CD8-positive, alpha-beta memory T cell (primary cell): ENCODE data around the gene RFNG. TPM values are rescaled to one million over a fixed set of nuclear protein-coding genes. Genes with fewer than 3 reads are reported as not detected.

Source experiments
- CTCF ChIA-PET: fragments of 350-600 bp; sonication (Branson Sonifier 250); formaldehyde crosslinking; loops from one replicate; lab custom pipeline; 2021; ENCODE audit warnings: antibody characterized with exemption; lab: Charles Lee
- POLR2A ChIA-PET: fragments of 350-600 bp; sonication (Branson Sonifier 250); formaldehyde crosslinking; loops from one replicate; lab custom pipeline; 2021; ENCODE audit warnings: antibody characterized with exemption; lab: Charles Lee
- DNase-seq, 5 donors: peaks; one replicate each; pipeline versions ENCODE4 v3.0.0 to v3.0.0-alpha.2; 2020 to 2022; ENCODE audit warnings: mixed read lengths in 1 of 5
- H3K27ac ChIP-seq: one replicate; pipeline ENCODE4 v1.7.0; 2013; ENCODE audit warnings: low read depth, mild to moderate bottlenecking, low read length, moderate library complexity
- H3K27me3 ChIP-seq: 2 replicates; pipeline ENCODE4 v1.7.0; 2013; ENCODE audit warnings: low read length, mild to moderate bottlenecking; ENCODE audit not compliant: insufficient read depth, poor library complexity, severe bottlenecking
- H3K36me3 ChIP-seq: 2 replicates; pipeline ENCODE4 v1.7.0; 2013; ENCODE audit warnings: mild to moderate bottlenecking, low read length, moderate library complexity; ENCODE audit not compliant: insufficient read depth
- H3K4me1 ChIP-seq: 2 replicates; pipeline ENCODE4 v1.7.0; 2013; ENCODE audit warnings: mild to moderate bottlenecking, low read length, moderate library complexity; ENCODE audit not compliant: insufficient read depth
- H3K4me3 ChIP-seq: 2 replicates; pipeline ENCODE4 v1.7.0; 2013; ENCODE audit warnings: mild to moderate bottlenecking, low read length
- H3K9me3 ChIP-seq: 2 replicates; pipeline ENCODE4 v1.7.0; 2013; ENCODE audit warnings: mild to moderate bottlenecking, low read length
- H3K27ac Mint-ChIP-seq, 8 donors: one replicate each; pipeline ENCODE4 v1.8.0; 2020 to 2021; ENCODE audit warnings: mixed read lengths in 8 of 8, mild to moderate bottlenecking in 6 of 8, inconsistent platforms in 3 of 8, moderate library complexity in 3 of 8
- H3K27me3 Mint-ChIP-seq, 2 donors: one replicate each; pipeline ENCODE4 v1.8.0; 2020 to 2021; ENCODE audit warnings: mixed read lengths in 2 of 2, mild to moderate bottlenecking in 1 of 2, moderate library complexity in 1 of 2
- H3K36me3 Mint-ChIP-seq, 3 donors: one replicate each; pipeline ENCODE4 v1.8.0; 2020 to 2021; ENCODE audit warnings: mixed read lengths in 3 of 3, inconsistent platforms in 1 of 3, mild to moderate bottlenecking in 1 of 3
- H3K4me1 Mint-ChIP-seq, 3 donors: one replicate each; pipeline ENCODE4 v1.8.0; 2020 to 2021; ENCODE audit warnings: mixed read lengths in 3 of 3, inconsistent platforms in 1 of 3, mild to moderate bottlenecking in 1 of 3
- H3K4me3 Mint-ChIP-seq, 7 donors: one replicate each; pipeline ENCODE4 v1.8.0; 2020 to 2021; ENCODE audit warnings: mixed read lengths in 7 of 7, mild to moderate bottlenecking in 6 of 7, moderate library complexity in 4 of 7, inconsistent platforms in 2 of 7
- H3K9me3 Mint-ChIP-seq, 5 donors: one replicate each; pipeline ENCODE4 v1.8.0; 2020 to 2022; ENCODE audit warnings: mixed read lengths in 5 of 5, mild to moderate bottlenecking in 3 of 5, moderate library complexity in 2 of 5, inconsistent platforms in 1 of 5
- polyA plus RNA-seq: library from polyadenylated mRNA; unstranded; fragments of 300-500 nt; fragmentation: Illumina TruSeq; gene quantifications from one replicate; pipeline ENCODE4 v1.2.3, GENCODE V29; 2021
- total RNA-seq, 2 experiments: library from RNA; stranded (reverse); gene quantifications; one replicate each; pipeline ENCODE4 v1.2.3, GENCODE V29; 2021

RFNG gene
- total and polyA plus RNA-seq, 3 experiments from 2014 or later: 7.3 to 19.4 (median 18.1) TPM

DNA sequence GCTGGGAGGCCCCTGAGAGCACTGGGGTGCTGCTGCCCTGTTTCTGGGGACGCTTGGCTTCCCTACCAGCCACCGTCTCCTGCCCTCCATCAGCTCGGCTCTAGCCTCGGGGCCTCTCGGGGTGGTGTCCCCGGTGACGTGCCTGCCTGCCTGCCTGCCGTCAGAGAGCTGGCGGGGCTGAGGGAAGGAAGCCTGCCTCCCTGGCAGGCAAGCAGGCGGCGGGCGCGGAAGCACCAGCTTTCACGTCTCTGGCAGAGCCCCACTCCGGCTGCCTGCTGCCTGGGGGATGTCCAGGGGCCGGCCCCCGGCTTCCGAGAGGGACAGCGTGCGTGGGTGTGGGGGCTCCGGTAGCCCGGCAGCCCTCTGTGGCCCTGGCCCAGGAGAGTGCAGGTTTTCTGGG, 38.3 kb downstream of the RFNG start:
- Histone ChIP-seq H3K4me1 (no peaks in the 10 kb centered on the region), H3K27me3 (no peaks in the 10 kb centered on the region), H3K27ac (no peak overlapping the region), H3K36me3 (no peaks in the 10 kb centered on the region), H3K9me3 (no peaks in the 10 kb centered on the region), H3K4me3 (no peak overlapping the region)
- no peak overlapping the region for H3K4me3 Mint-ChIP-seq
- peaks cover 0 to 4% (median 0%) of the 10 kb centered on the region in 3 donors for H3K36me3 Mint-ChIP-seq
- H3K4me1 Mint-ChIP-seq: no peaks in the 10 kb centered on the region
- H3K27ac Mint-ChIP-seq: no peak overlapping the region
- DNase-seq: no peak
- H3K9me3 Mint-ChIP-seq: no peaks in the 10 kb centered on the region
- H3K27me3 Mint-ChIP-seq: no peaks in the 10 kb centered on the region
- CTCF ChIA-PET: interaction anchor here (1.3 kb wide), 2 partner anchors 17 to 54 kb away, joined by 3 read pairs; no protein-coding TSS in a partner anchor
- POLR2A ChIA-PET: no interaction called here

DNA sequence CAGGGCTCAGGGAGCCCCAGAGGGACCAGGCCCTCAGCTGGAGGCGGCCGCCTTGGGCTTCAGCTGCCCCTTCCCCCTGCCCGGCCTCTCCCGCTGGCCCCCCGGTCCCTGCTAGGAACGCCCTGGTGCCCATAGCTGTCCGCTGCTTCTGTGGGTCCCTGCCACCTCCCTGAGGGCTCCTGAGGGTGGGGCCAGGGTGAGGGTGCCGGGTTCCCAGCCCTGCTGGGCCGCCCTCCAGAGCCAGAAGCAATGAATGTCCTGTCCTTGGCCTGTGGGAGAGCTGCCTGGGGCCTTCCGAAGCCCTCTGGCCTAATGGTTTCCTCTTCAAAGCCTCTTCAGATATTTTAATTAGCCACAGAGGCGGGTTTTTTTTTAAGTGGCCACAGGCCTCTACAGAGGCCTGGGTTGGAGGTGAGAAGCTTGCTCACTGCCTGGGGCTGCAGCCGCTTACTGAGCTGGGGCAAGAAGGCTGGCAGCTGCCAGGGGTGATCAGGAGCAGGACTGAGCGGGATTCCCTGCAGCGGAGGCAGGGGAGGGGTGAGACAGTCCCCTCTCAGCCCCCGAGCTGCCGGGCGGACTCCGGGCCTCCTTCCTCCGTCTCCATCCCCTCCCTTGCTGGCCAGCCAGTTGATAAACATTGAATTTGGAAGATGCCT, 38.8 kb downstream of the RFNG start:
- CTCF ChIA-PET: interaction anchor here (1.3 kb wide), 2 partner anchors 17 to 54 kb away, joined by 3 read pairs; no protein-coding TSS in a partner anchor

DNA sequence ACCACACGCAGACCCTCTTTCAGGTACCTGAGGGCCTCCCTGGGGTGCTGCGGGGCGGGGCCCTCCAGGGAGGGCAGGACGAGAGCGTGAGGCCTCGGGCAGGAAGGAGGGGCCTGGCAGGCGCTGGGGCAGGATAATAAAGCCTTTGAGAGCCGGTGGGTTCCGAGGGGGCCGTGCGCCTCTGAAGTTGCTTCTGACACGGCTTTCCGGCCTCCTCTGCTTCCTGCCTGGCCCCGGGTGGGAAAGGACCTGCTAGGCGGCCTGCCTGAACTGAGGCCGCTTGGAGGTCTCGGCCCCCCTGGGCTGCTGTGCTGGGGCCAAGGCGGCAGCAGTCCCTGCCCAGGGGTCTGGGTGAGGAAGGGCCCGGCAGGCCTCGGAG, 39.4 kb downstream of the RFNG start:
- ChIA-PET POLR2A (no interaction called here), CTCF (no interaction called here)
- no peaks in the 10 kb centered on the region for H3K27me3 Mint-ChIP-seq
- Histone ChIP-seq H3K4me1 (no peaks in the 10 kb centered on the region), H3K27ac (no peak overlapping the region), H3K9me3 (no peaks in the 10 kb centered on the region), H3K4me3 (no peak overlapping the region), H3K27me3 (no peaks in the 10 kb centered on the region), H3K36me3 (no peaks in the 10 kb centered on the region)
- no peak overlapping the region for H3K27ac Mint-ChIP-seq
- H3K4me3 Mint-ChIP-seq: no peak overlapping the region
- no peaks in the 10 kb centered on the region for H3K4me1 Mint-ChIP-seq
- H3K36me3 Mint-ChIP-seq: peaks cover 0 to 2% (median 0%) of the 10 kb centered on the region in 3 donors
- H3K9me3 Mint-ChIP-seq: no peaks in the 10 kb centered on the region
- no peak for DNase-seq

More for the DNA sequence above, 38.8 kb downstream of the RFNG start:
- H3K4me1 ChIP-seq: no peaks in the 10 kb centered on the region
- no peaks in the 10 kb centered on the region for H3K36me3 ChIP-seq
- POLR2A ChIA-PET: no interaction called here
- H3K27ac ChIP-seq: no peak overlapping the region
- Mint-ChIP-seq H3K36me3 (peaks cover 0 to 2% (median 0%) of the 10 kb centered on the region in 3 donors), H3K27ac (no peak overlapping the region), H3K4me3 (no peak overlapping the region), H3K9me3 (no peaks in the 10 kb centered on the region), H3K4me1 (no peaks in the 10 kb centered on the region), H3K27me3 (no peaks in the 10 kb centered on the region)
- DNase-seq: no peak
- H3K9me3 ChIP-seq: no peaks in the 10 kb centered on the region
- no peaks in the 10 kb centered on the region for H3K27me3 ChIP-seq
- no peak overlapping the region for H3K4me3 ChIP-seq

DNA sequence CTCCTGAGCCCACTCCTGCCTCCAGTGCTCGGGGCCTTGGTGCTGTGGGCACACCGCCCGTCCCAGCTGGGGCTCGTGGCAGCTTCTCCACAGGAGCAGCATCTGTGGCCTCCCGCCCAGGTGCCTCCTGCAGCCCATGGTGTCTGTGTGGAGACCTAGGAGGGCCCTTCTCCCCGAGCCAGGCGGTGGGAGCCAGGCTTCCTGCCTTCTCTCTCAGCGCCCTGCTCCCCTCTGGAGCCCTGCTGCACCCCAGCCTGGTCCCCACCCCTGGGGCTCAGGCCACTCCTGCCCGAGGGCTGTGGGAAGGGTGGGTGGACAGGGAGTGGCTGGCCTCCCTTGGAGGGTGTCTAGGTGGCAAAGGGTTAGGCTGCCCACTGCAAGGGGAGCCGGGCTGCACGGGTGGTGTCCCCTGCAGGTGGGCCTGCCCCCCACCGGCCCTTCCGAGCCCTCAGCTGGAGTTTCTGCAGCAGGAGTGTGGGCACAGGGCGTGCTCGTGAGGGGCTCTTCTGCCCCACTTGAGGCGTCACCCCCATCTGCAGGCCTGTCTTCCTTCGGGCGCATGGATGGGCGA, 39.9 kb downstream of the RFNG start:
- ChIA-PET CTCF (no interaction called here), POLR2A (no interaction called here)
- no peak overlapping the region for H3K27ac ChIP-seq
- no peak for DNase-seq
- no peak overlapping the region for H3K4me3 Mint-ChIP-seq
- H3K27me3 Mint-ChIP-seq: no peaks in the 10 kb centered on the region
- H3K36me3 Mint-ChIP-seq: peaks cover 0 to 2% (median 0%) of the 10 kb centered on the region in 3 donors
- no peaks in the 10 kb centered on the region for H3K9me3 Mint-ChIP-seq
- H3K4me1 ChIP-seq: no peaks in the 10 kb centered on the region
- H3K9me3 ChIP-seq: no peaks in the 10 kb centered on the region
- no peak overlapping the region for H3K27ac Mint-ChIP-seq
- H3K4me3 ChIP-seq: no peak overlapping the region
- no peaks in the 10 kb centered on the region for H3K4me1 Mint-ChIP-seq
- no peaks in the 10 kb centered on the region for H3K27me3 ChIP-seq
- H3K36me3 ChIP-seq: no peaks in the 10 kb centered on the region

DNA sequence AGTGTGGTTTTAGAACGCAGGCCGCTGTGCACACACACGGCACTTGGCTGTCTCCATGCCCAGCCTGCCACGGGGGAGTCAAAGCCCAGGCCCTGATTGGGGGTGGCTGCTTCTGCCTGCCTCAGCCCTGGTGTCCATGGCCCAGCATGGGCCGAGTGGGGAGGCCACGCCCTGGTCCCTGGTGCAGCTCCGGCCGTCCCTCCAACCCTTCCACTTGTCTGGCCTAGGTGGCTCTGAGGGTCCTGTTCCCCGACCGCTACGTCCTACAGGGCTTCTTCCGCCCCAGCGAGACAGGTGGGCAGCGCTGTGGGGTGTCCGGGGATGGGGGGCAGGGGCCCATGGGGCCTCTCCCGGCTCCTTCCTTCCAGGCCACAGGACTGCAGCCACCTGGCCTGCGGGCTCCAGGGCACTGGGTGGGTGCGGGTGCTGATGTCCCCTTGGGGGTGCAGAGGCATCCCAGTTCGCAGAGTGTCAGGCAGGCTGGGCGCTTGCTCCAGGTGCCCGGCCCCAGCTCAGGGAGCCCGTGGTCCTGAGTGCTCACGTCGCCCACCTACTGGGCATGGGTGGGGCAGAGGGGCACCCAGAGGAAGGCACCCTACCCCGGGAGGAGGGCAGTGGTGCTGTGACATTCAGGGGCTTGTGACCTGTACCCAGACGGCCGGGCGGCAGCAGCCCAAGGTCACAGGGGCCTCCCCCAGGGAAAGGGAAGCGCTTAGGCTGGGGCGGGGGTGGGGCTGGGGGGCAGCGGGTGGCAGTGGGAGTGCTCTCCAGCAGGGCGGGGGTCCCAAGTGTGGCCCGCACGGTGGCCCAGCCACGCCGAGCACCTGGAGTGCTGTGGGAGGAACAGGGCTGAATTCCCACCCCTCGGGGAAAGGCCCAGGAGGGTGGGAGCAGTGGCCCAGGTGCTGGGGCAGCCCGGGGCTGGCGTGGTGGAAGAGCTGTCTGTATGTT, 40.8 kb downstream of the RFNG start:
- DNase-seq: no peak
- no peak overlapping the region for H3K27ac Mint-ChIP-seq
- Histone ChIP-seq H3K4me1 (no peaks in the 10 kb centered on the region), H3K4me3 (no peak overlapping the region), H3K9me3 (no peaks in the 10 kb centered on the region), H3K36me3 (no peaks in the 10 kb centered on the region), H3K27me3 (no peaks in the 10 kb centered on the region), H3K27ac (no peak overlapping the region)
- no peaks in the 10 kb centered on the region for H3K27me3 Mint-ChIP-seq
- no peaks in the 10 kb centered on the region for H3K9me3 Mint-ChIP-seq
- no peaks in the 10 kb centered on the region for H3K4me1 Mint-ChIP-seq
- H3K4me3 Mint-ChIP-seq: no peak overlapping the region
- POLR2A ChIA-PET: interaction anchor here (0.7 kb wide), 1 partner anchor 113 kb away, joined by 5 read pairs; no protein-coding TSS in a partner anchor
- peaks cover 0 to 2% (median 0%) of the 10 kb centered on the region in 3 donors for H3K36me3 Mint-ChIP-seq
- CTCF ChIA-PET: interaction anchor here (1.0 kb wide), 1 partner anchor 9 kb away, joined by 4 read pairs; no protein-coding TSS in a partner anchor

DNA sequence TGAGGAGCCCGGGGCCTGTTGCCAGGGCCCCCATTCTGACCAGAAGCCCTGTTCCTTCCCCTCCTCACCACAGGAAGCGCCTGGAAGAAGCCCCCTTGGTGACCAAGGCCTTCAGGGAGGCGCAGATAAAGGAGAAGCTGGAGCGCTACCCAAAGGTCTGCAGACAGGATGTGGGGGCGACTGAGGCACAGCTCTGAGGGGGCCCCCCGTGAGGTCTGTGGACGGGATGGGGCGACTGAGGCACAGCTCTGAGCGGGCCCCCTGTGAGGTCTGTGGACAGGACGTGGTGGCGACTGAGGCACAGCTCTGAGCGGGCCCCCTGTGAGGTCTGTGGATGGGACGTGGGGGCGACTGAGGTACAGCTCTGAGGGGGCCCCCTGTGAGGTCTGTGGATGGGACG, 42.2 kb downstream of the RFNG start:
- Mint-ChIP-seq H3K36me3 (peaks cover 0 to 2% (median 0%) of the 10 kb centered on the region in 3 donors), H3K27me3 (no peaks in the 10 kb centered on the region), H3K27ac (no peak overlapping the region), H3K9me3 (no peaks in the 10 kb centered on the region), H3K4me1 (no peaks in the 10 kb centered on the region), H3K4me3 (no peak overlapping the region)
- ChIA-PET CTCF (interaction anchor here (1.0 to 1.4 kb wide), 4 partner anchors 11 to 50 kb away, joined by 3 to 5 read pairs (median 4); no protein-coding TSS in a partner anchor), POLR2A (interaction anchor here (0.7 kb wide), 1 partner anchor 19 kb away, joined by 3 read pairs; no protein-coding TSS in a partner anchor)
- Histone ChIP-seq H3K9me3 (no peaks in the 10 kb centered on the region), H3K4me1 (no peaks in the 10 kb centered on the region), H3K36me3 (no peaks in the 10 kb centered on the region), H3K27me3 (no peaks in the 10 kb centered on the region), H3K27ac (no peak overlapping the region), H3K4me3 (no peak overlapping the region)
- DNase-seq: no peak

DNA sequence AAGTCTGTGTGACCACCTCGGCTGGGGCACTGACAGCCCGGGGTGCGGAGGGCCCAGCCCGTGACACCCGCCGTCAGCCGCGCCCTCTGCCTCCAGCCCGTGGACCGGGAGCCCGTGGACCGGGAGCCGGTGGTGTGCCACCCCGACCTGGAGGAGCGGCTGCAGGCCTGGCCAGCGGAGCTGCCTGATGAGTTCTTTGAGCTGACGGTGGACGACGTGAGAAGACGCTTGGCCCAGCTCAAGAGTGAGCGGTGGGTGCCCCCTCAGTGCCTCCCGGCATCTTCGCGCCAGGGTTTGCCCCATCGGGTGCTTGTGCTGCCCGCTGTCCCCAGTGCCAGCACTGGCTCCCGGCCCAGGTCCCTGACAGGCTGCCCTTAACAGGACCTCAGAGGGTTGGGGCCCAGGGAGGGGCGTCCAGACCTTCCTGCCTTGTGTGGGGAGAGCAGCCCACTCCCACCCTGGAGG, 42.6 kb downstream of the RFNG start:
- no peak overlapping the region for H3K4me3 ChIP-seq
- H3K27ac ChIP-seq: no peak overlapping the region
- no peaks in the 10 kb centered on the region for H3K9me3 ChIP-seq
- no peak for DNase-seq
- H3K4me1 ChIP-seq: no peaks in the 10 kb centered on the region
- no peaks in the 10 kb centered on the region for H3K36me3 ChIP-seq
- H3K27ac Mint-ChIP-seq: no peak overlapping the region
- no peaks in the 10 kb centered on the region for H3K27me3 ChIP-seq
- no peaks in the 10 kb centered on the region for H3K9me3 Mint-ChIP-seq
- no peak overlapping the region for H3K4me3 Mint-ChIP-seq
- CTCF ChIA-PET: interaction anchor here (1.1 to 1.4 kb wide), 3 partner anchors 26 to 50 kb away, joined by 3 to 5 read pairs (median 3); no protein-coding TSS in a partner anchor
- no peaks in the 10 kb centered on the region for H3K4me1 Mint-ChIP-seq
- POLR2A ChIA-PET: no interaction called here
- H3K27me3 Mint-ChIP-seq: no peaks in the 10 kb centered on the region
- peaks cover 0 to 2% (median 0%) of the 10 kb centered on the region in 3 donors for H3K36me3 Mint-ChIP-seq
